Limb (tissue), 2 donors: Measurements from ENCODE around the gene MYEOV.

Experiments
- DNase-seq, 2 donors: peaks; one replicate each; pipeline ENCODE4 v3.0.0-alpha.2; 2016; ENCODE audit errors: extremely low spot score in 2 of 2

MYEOV gene

DNA sequence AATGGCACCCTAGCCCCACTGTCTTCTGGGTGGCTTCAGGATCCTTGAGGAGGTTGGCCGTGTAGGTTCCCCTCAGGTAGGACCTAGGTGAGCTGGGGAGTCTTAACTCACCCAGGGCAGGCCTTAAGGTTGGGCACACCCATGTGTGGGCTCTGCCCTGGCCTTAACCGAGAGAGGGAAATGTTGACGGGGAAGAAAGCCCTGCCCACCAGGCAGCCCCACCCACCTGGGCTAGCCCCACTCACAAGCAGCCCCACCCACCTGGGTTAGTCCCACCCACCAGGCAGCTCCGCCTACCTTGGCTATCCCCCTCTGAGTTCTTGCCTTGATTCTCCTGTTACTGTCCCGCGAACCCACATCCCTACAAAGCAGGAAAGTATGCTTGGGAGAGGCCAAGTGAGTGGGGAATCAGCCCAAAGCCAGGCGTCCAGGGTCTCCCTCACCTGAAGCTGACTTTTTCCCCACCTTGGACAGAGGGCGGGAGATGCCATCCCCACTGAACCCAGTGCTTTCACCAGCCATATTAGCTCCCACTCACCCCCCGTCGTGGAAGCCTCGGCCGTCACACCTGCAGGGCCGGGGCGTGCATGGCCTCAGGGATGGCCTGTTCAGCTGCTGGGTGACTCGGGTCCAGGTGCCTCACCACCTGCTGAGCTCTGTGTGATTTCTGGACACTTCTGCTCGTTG is at the start of gene MYEOV:
Gene MYEOV, plus strand, starts transcription at position 337 of the 687 bp plus-strand sequence. CDS start 1,200 bp downstream, outside the sequence.
- peak in 1 of 2 donors; percentile 35 for DNase-seq

DNA sequence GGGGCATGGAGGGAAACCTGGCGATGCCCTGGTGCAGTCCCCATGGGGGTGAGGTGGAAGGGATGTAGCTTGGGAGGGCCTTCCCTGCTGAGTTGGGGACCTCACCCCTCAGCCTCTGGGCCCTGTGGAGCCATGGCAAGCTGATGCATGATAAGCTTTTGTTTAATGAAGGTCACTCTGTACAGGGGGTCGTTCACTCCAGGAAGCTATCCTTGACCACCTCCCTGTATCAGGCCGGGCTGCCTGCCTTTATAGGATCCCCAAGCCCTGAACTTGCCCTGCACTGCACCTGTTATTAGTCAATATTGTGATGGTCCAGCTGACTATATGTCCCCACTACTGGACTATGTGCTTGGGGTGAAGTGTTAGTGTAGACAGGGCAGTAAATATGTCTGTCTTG is 49.7 kb upstream of the MYEOV start:
- no peak for DNase-seq

DNA sequence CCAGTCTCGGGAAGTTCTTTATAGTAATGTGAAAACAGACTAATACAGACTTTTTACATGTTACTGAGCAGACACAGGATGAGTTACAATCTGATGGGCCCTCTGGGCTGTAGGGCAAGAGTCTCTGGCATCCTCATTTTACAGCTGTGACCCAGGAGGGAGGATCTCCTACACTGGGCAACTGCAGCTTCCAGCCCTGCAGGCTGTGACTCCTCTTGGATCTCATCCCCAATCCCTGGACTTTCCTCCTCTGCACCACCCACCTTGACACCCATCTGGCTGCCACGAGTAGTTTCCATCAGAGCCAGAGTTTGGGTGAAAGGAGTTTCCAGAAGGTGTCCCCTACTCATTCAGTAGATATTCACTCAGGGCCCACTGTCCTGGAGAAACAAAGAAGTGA is 48.9 kb upstream of the MYEOV start:
- DNase-seq, result no peak

DNA sequence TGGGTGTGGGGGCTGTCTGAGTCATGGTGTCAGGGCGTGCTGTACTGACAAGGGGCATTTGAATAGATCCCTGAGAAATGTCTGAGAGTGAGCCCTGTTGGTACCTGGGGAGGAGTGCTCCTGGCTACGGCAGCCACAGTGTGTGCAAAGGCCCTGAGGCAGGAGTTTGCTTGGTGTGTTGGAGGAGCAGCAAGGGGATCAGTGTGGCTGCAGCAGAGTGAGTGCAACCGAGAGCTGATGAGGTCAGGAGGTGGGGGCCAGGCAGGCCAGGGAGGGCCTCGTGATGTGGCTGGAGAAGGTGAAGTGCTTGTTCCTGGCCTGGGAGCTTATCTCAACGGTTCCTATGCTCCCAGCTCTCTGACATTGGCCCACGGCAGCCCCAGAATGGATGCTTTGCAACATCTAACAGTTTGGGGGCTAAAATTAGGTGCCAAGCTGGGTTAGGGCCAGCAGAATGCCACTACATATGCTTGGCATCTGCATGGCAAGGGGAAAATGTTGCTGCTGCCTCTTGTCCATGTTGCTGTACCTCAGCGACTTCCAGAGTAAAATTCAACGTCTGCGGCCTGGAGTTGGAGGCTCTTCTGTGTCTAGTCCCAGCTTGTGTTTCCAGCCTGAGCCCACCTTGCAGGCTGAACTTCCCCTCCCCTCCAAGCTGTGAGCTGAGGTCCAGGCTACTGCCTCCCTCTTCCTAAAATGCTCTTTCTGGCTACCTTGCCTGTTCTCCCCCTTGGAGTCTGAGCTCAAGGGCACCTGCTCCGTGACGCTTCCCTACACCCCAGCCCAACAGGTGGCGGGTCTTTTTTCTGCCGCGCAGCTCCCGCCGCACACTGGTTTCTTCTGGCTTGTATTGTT is 48.2 kb upstream of the MYEOV start:
- DNase-seq, result no peak

DNA sequence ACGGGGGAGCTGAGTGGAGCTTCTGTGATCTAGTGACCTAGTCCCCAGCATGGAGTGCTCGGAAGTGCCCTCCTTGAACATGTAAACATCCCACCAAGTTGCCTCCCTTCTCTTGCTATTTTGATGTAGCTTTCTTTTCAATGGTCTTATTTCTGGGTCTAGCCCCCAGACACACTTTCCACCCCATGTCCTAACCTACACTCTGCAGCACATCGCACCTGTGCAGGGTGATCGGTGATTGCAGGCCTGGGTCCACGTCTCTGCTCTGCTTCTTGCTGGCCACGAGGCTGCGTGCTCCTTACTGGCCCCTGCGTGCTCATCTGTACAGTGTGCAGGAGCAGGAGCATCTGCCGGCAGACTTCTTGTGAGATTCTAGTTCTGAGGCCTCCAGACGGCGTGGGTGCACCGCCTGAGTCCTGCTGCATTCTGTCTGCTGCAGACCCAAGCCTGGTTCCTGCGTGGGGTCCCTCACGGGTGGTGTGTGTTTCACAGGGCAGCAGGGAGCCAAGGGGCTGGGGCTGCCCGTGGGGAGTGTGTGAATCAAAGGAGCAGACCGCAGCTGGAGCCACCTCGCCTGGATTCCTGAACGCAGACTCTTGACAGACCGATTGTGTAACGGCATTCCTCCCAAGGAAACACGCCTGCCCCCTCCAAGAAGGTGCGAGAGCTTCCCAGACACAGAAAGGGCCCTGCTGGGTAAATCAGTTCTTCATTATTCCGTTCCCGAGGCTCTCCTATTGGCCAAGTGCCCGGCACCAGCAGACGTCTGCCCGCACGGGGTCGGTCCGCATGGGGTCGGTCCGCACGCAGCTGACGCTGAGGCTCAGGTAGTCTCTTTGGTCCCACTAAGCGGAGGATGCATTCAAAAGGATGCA is 44.4 kb upstream of the MYEOV start:
- DNase-seq, result peak in 1 of 2 donors; percentile 44

DNA sequence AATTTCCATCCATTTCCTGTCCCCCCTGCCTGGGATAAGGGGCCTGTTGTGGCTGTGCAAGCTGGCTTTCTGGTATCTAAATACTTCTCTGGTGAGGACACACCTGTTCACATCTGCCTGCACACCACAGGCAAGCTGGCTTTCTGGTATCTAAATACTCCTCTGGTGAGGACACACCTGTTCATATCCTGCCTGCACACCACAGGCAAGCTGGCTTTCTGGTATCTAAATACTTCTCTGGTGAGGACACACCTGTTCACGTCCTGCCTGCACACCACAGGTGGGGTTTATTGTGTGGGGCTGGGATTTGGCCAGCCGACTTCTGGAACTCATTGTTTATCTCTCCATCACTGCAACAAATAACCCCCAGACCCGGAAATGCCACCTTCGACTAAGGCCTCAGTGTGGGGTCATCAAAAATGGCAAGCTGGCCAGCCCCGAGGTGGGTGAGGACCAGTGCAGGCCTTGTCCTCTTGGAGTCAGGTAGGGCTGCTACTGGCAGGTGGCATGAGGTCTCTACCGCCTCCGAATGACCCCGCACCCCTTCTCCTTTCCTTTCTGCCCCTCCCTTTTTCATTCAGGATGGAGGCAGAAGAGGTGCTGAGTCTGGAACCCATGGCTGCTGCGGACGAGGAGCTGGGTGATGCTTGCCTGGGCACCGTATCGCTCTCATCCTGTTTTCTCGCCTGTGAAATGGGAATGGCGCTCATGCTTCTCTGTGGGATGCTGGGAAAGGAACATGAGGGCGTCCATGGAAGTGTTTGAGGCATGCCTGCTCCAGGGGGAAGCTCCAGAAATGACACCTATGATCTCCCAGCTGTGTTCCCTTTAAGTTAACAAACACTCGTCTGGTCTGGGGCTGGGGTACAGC is 43.5 kb upstream of the MYEOV start:
- DNase-seq, result peak in 1 of 2 donors; percentile 16

DNA sequence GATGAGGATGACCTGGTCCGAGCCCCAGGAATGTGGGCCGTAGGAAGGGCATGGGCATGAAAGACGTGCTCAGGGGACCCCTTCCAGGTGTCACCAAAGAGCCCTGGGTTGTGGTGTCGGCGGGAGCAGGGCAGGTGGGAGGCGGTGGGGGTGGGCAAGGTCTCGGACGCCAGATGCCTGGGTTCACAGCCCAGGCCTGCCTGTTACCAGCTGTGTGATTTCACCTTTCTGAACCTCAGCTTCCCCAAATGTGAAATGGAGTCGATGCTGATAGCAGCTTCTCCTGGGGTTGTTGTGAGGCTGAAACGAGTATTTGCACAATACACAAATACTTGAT is 42.9 kb upstream of the MYEOV start:
- DNase-seq, result no peak

DNA sequence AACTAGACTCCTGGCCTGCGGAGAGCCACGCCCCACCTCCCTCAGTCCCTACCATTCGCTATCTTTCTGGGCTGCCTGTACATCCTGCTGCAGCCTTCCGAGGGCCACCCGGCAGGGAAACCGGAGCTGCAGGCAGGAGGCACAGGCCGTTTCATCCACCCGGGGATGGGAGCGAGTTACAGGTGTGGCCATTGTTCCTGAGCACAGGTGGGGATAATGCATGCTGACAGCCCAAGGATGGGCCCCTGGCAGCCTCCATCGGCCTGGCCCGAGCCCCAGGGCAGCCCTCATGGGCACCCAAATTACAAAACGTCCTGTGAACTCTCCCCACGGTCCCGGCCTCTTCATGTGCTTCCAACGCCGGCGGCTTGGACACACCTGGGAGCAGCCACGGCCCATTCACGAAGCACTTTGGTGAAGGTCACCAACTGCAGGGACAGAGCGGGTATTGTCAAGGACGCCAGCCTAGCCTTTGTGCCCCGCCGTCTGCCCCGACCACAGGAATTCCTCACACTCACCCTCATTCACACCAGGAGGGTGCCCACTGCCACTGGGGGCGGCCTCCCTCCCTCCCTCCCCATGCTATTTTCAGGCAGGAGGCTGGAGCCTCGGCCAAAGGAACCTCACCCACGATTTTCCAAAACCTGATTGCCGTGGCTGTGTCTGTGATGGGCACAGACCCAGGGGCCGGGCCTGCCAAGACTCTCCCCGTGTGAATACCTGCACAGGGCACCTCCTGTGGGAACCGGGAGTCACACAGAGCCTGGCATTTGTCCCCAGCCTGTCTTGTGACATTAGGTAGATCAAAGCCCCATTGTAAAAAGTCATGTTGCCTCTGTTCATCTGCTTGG is 42.1 kb upstream of the MYEOV start:
- no peak for DNase-seq

DNA sequence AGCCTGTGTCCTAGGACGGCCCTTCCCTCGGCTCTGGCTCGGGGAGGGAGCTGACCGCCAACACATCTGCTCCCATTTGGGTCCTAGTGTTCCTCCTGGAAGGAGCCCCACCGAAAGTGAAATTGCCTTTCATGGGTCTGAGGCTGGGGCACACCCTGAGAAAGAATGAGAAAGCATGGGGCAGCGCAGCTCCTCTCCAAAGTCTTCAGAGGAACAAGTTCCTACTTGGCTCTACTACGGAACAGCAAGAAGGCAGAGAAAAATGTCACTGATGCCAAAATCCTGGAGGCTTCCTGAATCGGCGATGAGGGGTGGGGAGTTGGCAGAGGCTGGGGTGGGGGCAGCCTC is 41.5 kb upstream of the MYEOV start:
- no peak for DNase-seq

DNA sequence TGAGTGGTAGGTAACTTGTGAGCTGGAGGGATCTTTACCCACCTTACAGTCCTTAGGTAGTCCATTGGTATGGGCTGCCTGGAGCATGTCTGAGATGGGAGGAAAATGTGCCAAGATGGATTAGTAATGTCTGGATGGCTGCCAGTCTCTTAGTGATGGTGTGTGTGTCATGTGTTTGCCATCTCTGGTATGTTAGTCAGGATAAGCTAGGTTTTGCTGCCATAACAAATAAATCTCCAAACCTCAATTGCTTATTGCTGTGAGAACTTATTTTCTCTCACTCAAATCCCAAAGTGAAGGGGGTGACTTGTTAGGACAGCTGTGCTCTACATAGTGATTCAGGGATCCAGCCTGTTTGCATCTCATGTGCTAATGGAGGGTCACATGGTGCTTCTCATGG is 40.9 kb upstream of the MYEOV start:
- DNase-seq, result no peak

DNA sequence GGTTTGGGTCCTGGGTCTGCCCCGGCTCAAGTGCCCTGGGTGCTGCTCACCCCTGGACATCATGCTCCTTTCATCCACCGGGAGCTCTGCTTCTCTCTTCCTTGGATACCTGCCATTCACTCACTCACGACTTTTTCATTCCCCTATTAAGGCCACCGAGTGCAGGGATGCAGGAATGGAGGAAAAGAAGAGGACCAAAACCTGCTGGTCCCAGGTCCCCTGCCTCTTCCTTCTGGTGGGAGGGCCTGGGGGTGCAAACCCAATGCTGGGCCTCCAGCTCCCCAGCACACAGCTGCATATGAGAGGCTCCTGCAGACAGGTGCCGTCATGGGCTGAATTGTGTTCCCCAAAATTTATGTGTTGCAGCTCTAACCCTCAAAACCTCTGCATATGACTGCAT is 36.8 kb upstream of the MYEOV start:
- no peak for DNase-seq

DNA sequence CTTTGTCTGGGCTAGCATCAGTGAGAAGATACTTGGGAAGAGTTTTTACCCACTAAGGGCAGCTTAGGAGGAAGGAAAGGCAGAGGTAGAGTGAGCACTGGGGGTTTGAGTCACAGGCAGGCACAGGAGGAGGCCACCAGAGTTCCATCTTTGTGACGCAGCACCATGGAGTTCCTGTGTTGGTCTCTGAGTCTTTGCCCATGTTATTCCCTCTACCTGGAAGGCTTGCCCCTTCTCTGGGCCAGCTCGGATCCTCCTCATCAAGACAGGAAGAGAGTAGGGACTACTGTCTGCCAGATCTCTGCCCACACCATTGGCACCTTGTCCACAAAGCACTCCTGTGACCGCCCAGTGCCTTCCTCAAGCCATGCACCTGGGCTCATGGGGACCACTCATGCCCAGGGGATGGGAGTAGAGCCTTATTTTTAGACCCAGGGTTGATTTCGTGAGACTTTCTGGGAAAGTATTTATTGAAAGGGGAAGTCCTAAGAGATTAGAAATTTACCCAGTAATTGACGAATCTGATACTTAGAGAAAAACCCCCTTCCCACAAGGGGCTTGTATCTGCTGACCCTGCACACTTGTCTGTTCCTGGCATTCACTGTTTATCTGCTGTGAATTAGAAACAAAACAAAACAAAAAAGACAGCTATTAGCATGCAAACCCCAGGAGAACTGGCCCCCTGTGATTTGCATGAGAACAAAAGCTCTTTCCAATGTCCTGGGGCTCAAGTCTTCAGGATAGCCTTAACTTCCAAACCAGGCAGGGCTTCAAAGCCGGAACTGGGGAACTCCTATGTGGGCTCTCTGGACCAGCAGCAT is 35.9 kb upstream of the MYEOV start:
- DNase-seq, result no peak

DNA sequence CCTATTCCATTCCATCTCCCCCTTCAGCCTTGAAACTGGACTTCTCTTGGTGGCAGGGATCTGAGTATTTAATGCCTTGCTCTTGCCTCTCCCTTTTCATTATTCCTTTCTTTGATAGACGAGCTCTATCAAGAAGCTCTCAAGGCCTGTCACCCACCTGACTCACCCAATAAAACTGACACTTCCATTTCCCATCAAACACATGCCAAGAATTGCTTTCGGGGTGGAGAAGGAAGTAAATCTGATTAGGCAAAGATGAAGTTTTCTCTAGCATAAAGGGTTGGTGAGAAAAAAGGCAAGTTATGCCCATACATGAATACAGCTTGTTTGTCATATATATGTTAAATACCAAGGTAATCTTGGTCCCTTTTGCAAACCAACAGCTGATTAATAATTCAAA is 34.9 kb upstream of the MYEOV start:
- DNase-seq, result no peak

DNA sequence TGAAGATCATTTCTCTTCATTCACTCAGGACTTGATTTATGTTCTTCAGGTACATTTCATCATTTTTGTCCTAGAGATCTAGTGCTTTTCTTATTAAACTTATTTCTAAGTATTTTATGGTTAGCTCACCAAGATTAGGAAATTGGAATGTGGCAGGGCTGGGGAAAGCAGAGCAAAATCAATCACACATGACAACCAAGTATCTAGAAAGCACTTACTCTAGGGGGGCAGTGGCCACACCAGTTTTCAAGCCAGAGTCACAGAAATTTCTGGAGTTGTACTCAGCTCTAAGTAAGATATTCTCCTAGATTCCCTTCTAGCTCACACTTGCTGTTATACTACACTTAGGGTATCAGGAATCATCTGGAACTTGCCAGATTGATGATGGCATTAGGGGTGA is 33.3 kb upstream of the MYEOV start:
- no peak for DNase-seq

DNA sequence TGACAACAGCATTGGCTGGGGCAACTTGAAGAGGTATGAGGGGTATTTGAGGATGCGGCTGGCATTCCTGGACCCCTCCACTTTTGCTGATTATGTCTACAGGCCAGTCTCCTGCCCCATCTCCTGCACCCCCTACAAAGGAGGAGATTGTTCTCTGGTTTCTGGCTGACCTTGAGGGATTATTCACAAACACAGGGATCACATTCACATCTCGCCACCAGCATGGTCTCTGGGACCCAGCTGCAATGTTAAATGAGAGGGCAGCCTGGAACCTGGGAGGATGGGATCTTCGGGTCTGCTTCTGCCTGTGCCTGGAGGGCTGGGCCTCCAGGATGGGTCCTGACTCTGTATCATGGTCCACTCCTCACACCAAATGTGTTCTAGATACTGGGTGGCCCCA is 32.8 kb upstream of the MYEOV start:
- no peak for DNase-seq

DNA sequence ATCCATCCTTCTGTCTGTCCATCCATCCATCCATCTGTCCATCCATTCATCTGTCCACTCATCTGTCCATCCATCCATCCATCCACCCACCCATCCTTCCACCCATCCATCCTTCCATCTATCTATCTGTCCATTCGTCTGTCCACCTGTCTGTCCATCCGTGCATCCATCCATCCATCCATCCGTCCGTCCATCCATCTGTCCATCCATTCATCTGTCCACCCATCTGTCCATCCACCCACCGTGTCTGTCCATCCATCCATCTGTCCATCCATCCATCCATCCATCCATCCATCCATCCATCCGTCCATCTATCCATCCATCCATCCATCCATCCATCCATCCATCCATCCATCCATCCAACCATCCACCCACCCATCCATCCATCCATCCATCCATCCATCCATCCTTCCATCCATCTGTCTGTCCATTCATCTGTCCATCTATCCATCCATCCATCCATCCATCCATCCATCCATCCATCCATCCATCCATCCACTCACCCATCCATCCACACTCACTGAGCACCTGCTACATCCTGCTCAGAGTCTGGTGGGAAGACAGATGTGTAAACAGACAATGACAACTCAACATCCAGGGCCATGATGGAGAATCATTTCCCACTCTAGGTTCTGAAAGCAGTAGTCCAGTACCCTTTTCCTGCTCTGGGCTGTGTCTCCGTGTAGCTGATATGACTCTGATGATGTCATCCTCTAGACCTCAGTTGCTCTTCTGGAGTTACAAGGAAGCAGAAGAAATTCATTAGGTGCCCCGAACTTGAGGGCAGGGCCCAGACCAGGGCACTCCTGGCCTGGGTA is 30.8 kb upstream of the MYEOV start:
- DNase-seq, result no peak

DNA sequence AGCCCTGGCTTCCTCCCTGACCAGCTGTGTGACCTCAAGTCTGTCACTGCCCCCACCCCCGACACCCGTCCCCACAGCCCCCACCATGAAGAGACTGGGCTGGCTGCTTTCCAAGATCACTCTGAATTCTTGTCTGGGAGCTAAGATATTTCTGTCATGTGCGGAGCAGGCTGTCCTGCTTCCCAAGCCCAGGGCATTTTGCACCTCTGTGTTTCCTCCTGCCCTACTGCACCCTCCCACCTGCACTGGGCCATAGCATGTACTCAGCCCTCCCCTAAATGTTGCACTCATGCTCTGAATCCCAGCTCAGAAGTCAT is 30.3 kb upstream of the MYEOV start:
- no peak for DNase-seq

DNA sequence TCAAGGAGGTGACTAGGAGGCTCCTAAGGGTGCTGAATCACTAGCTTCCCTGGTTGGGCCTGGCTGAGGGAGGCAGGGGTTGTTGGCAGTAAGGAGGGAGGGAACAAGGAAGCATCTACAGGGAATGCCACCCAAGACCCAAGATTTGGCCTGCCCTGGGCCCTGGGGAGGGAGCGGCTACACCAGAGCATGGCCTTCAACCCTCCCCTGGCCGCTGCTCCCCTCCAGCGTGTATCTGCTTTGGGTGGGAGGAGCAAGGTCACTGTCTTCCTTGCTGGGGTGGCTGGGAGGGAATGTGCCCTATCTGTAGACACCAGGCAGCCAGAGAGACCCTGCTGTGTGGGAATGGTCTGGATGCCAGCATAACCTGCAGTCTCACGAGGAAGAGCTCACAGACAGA is 29.5 kb upstream of the MYEOV start:
- DNase-seq, result no peak

DNA sequence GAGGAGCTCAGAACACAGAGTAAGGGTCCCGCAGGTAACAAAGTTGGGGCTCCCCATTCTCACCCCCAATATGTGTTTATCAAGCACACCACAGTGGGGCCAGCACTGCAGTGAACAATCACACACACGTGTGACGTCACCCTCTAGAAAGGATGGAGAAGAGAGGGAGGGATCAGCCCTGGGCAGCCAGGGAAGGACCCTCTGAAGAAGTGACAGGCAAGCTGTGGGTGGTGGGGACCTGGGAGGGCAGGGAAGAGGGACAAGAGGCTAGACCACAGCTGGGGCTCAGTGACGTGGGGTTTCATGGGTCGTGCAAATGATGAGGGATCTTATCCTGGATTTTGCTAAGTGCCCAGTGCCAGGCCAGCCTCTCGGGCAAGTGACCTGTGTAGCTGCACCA is 28.7 kb upstream of the MYEOV start:
- no peak for DNase-seq
